Right atrium auricular region (tissue), 2 donors: ENCODE data around the gene BDKRB2. TPM values are rescaled to one million over a fixed set of nuclear protein-coding genes. Genes with fewer than 3 reads are reported as not detected.

Experiments
- DNase-seq: peaks from one replicate; pipeline ENCODE4 v3.0.0-alpha.2; 2019; ENCODE audit warnings: low spot score
- H3K27ac ChIP-seq, 2 donors: fragments of 200-600 bp; sonication (generic); 1 replicate in 1 of 2; 2 replicates in 1 of 2; pipeline ENCODE4 v1.5.1; 2016 to 2019
- H3K27me3 ChIP-seq, 2 donors: fragments of 200-600 bp; sonication (generic); one replicate each; pipeline versions ENCODE4 v1.5.1 to v1.6.0; 2017 to 2019
- H3K36me3 ChIP-seq: fragments of 200-600 bp; sonication (generic); one replicate; pipeline ENCODE4 v1.5.1; 2016
- H3K4me1 ChIP-seq, 2 donors: fragments of 200-600 bp; sonication (generic); one replicate each; pipeline versions ENCODE4 v1.5.1 to v1.6.0; 2017 to 2019
- H3K4me3 ChIP-seq, 2 donors: fragments of 200-600 bp; sonication (generic); 1 replicate in 1 of 2; 2 replicates in 1 of 2; pipeline ENCODE4 v1.5.1; 2017 to 2019; ENCODE audit warnings: mild to moderate bottlenecking in 1 of 2, moderate library complexity in 1 of 2
- H3K9me3 ChIP-seq, 2 donors: fragments of 200-600 bp; sonication (generic); one replicate each; pipeline ENCODE4 v1.5.1; 2019
- CTCF ChIP-seq, 2 donors: fragments of 200-600 bp; sonication (generic); IDR thresholded peaks; one replicate each; pipeline ENCODE4 v1.5.1; 2019; ENCODE audit warnings: antibody characterized with exemption in 2 of 2
- total RNA-seq, 2 donors: library from RNA; depleted of rRNA; stranded (reverse); fragments of >200 nt; gene quantifications; one replicate each; pipeline ENCODE4 v1.1.0, GENCODE V29; 2016

BDKRB2 gene
- total RNA-seq, 2 donors from 2014 or later: 1.7 to 2.9 TPM

GRCh38 chr14:96216627-96217026, 12.0 kb downstream of the BDKRB2 start:
- H3K4me3 ChIP-seq: no peak overlapping the region
- H3K27ac ChIP-seq: no peak overlapping the region
- H3K9me3 ChIP-seq: peaks cover 0 to 10% of the 10 kb centered on the region in 2 donors
- H3K27me3 ChIP-seq: no peaks in the 10 kb centered on the region
- TF ChIP-seq CTCF (IDR thresholded peaks at IDR 0.05): no peak
- DNase-seq: no peak
- H3K36me3 ChIP-seq: no peaks in the 10 kb centered on the region
- H3K4me1 ChIP-seq: no peaks in the 10 kb centered on the region

- no peak for TF ChIP-seq CTCF (IDR thresholded peaks at IDR 0.05)
- Histone ChIP-seq H3K4me3 (no peak overlapping the region), H3K4me1 (no peaks in the 10 kb centered on the region), H3K9me3 (peaks cover 0 to 4% of the 10 kb centered on the region in 2 donors), H3K27ac (no peak overlapping the region), H3K27me3 (no peaks in the 10 kb centered on the region), H3K36me3 (no peaks in the 10 kb centered on the region)
- no peak for DNase-seq
Observed at GRCh38 chr14:96217376-96217913, 12.8 kb downstream of the BDKRB2 start.

GRCh38 chr14:96221109-96221650, 16.5 kb downstream of the BDKRB2 start:
- no peak overlapping the region for H3K27ac ChIP-seq
- DNase-seq: no peak

GRCh38 chr14:96221841-96222240, 17.2 kb downstream of the BDKRB2 start:
- no peak for DNase-seq
- Histone ChIP-seq H3K27me3 (no peaks in the 10 kb centered on the region), H3K36me3 (no peaks in the 10 kb centered on the region)

More at GRCh38 chr14:96221109-96221650, 16.5 kb downstream of the BDKRB2 start:
- Histone ChIP-seq H3K9me3 (no peaks in the 10 kb centered on the region), H3K27me3 (no peaks in the 10 kb centered on the region), H3K4me1 (peaks cover 0 to 3% of the 10 kb centered on the region in 2 donors), H3K4me3 (no peak overlapping the region), H3K36me3 (no peaks in the 10 kb centered on the region)
- no peak for TF ChIP-seq CTCF (IDR thresholded peaks at IDR 0.05)

GRCh38 chr14:96224480-96225096, 19.9 kb downstream of the BDKRB2 start:
- DNase-seq: no peak
- no peak for TF ChIP-seq CTCF (IDR thresholded peaks at IDR 0.05)
- Histone ChIP-seq H3K4me1 (peaks cover 0 to 3% of the 10 kb centered on the region in 2 donors), H3K27me3 (no peaks in the 10 kb centered on the region), H3K27ac (no peak overlapping the region), H3K4me3 (no peak overlapping the region), H3K36me3 (no peaks in the 10 kb centered on the region), H3K9me3 (peaks cover 0 to 11% of the 10 kb centered on the region in 2 donors)

More at GRCh38 chr14:96221841-96222240, 17.2 kb downstream of the BDKRB2 start:
- no peak for TF ChIP-seq CTCF (IDR thresholded peaks at IDR 0.05)
- no peak overlapping the region for H3K27ac ChIP-seq
- peaks cover 0 to 3% of the 10 kb centered on the region in 2 donors for H3K4me1 ChIP-seq
- no peaks in the 10 kb centered on the region for H3K9me3 ChIP-seq
- no peak overlapping the region for H3K4me3 ChIP-seq
